ENCODE data around the gene LIPE.

The LIPE gene, protein sequence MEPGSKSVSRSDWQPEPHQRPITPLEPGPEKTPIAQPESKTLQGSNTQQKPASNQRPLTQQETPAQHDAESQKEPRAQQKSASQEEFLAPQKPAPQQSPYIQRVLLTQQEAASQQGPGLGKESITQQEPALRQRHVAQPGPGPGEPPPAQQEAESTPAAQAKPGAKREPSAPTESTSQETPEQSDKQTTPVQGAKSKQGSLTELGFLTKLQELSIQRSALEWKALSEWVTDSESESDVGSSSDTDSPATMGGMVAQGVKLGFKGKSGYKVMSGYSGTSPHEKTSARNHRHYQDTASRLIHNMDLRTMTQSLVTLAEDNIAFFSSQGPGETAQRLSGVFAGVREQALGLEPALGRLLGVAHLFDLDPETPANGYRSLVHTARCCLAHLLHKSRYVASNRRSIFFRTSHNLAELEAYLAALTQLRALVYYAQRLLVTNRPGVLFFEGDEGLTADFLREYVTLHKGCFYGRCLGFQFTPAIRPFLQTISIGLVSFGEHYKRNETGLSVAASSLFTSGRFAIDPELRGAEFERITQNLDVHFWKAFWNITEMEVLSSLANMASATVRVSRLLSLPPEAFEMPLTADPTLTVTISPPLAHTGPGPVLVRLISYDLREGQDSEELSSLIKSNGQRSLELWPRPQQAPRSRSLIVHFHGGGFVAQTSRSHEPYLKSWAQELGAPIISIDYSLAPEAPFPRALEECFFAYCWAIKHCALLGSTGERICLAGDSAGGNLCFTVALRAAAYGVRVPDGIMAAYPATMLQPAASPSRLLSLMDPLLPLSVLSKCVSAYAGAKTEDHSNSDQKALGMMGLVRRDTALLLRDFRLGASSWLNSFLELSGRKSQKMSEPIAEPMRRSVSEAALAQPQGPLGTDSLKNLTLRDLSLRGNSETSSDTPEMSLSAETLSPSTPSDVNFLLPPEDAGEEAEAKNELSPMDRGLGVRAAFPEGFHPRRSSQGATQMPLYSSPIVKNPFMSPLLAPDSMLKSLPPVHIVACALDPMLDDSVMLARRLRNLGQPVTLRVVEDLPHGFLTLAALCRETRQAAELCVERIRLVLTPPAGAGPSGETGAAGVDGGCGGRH

DNA sequence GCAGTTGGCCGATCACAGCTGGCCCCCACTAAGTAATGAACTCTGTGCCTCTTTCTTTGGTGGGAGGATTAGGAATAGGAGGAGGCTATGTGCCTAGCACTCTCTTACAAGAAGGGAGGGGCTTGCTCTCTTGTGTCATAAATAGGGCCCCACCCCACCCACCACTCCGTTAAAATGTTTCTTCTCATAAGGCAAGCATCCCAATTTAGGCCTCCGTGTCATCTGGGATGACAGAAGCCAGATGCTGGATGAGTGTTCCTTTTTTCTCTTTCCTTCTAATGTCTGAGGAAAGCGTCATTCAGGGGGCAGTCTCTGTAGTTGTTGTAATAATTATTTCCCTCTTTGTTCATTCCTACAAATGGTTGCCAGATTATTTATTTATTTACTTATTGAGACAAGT lies at the start of gene LIPE:
Gene LIPE, minus strand, starts transcription at position 76 of the 400 bp plus-strand sequence. CDS start 239 bp downstream, outside the sequence.
- no peak within 1 kb of the TSS for H3K4me3 ChIP-seq (ENCODE audit: low read depth, low read length)
- TF ChIP-seq, protein P1, sequence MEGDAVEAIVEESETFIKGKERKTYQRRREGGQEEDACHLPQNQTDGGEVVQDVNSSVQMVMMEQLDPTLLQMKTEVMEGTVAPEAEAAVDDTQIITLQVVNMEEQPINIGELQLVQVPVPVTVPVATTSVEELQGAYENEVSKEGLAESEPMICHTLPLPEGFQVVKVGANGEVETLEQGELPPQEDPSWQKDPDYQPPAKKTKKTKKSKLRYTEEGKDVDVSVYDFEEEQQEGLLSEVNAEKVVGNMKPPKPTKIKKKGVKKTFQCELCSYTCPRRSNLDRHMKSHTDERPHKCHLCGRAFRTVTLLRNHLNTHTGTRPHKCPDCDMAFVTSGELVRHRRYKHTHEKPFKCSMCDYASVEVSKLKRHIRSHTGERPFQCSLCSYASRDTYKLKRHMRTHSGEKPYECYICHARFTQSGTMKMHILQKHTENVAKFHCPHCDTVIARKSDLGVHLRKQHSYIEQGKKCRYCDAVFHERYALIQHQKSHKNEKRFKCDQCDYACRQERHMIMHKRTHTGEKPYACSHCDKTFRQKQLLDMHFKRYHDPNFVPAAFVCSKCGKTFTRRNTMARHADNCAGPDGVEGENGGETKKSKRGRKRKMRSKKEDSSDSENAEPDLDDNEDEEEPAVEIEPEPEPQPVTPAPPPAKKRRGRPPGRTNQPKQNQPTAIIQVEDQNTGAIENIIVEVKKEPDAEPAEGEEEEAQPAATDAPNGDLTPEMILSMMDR (IDR thresholded peaks at IDR 0.05; ENCODE audit: borderline replicate concordance, insufficient read depth, low read depth, low read length), result no peak

DNA sequence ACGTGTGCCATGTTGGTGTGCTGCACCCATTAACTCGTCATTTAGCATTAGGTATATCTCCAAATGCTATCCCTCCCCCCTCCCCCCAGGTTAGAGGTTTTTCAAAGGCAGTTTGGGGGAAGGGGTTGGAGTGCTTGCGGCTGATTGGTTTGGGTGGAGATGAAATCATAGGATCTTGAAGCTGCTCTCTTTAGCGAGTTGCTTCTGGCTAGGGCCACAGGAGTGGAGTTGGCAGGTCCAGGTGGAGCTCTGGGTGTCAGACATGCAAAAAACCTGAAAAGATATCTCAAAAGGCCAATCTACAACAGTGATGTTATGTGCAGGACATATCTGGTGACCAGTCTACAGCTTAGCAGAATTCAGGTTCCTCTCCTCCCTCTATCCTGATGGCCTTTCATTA lies 48.2 kb upstream of the LIPE start:
- no peak overlapping the region for H3K4me3 ChIP-seq (ENCODE audit: low read depth, low read length)
- TF ChIP-seq, protein P1 (IDR thresholded peaks at IDR 0.05; ENCODE audit: borderline replicate concordance, insufficient read depth, low read depth, low read length), result no peak

DNA sequence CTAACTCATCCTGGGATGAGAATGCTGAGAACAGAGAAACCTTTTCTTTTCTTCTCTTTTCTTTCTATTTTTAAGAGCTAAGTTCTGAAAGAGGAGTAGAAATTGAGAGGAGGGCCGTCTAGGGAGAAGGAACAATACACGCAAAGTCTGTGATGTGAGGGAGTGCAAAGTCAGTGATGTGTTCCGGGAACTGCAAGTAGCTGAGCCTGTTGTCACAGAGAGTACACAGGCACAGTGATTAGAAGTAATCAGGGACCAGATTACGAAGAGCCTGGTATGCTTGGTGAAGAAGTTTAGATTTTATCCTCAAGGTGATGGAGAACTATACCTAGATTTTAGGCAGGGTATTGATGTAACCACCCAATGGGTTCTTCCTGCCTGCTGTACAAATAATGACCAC lies 47.6 kb upstream of the LIPE start:
- no peak overlapping the region for H3K4me3 ChIP-seq (ENCODE audit: low read depth, low read length)
- TF ChIP-seq, protein P1 (IDR thresholded peaks at IDR 0.05; ENCODE audit: borderline replicate concordance, insufficient read depth, low read depth, low read length), result no peak

DNA sequence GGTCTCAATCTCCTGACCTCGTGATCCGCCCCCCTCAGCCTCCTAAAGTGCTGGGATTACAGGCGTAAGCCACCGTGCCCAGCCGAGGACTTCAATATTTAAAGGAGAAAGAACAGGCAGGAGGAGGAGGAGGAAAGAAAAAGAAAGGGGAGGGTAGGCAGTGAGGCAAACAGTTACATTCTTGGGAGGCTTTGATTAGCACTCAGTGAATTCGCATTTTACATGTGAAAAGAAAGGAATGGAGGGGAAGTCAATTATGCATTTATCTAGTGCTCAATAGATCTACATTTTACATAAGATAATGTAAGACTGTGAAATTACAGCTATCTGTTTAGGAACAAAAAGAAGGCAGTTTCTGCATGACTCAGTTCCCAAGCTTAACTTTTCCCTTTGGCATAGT lies 46.5 kb upstream of the LIPE start:
- TF ChIP-seq, protein P1 (IDR thresholded peaks at IDR 0.05; ENCODE audit: borderline replicate concordance, insufficient read depth, low read depth, low read length), result no peak
- no peak overlapping the region for H3K4me3 ChIP-seq (ENCODE audit: low read depth, low read length)

DNA sequence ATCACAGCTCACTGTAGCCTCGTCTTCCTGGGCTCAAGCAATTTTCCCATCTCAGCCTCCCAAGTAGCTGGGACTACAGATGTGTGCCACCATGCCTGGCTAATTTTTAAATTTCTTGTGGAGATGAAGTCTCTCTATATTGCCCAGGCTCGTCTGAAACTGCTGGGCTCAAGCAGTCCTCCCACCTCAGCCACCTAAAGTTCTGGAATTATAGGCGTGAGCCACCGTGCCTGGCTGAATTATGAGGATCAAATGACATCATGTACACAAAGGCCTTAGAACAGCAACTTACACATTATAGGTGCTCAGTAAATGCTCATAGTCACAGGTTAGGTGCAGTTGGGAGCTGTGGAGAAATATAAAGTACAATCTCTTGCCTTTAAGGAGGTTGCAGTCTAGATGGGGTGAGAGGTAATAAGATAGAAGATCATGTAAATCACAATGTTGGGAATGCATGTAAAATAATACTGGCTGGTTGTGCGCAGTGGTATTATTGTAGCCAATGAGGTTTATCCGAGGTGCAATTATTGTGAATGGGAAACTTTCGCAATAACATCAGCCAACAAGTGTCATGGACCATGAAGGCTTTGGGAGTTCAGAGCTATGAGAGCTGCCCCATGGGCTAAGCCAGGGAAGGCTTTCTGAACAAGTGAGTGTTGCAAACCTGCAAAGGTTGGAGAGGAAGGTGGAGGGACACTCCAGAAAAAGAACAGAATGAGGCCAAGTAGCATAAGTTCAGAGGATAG lies 45.4 kb upstream of the LIPE start:
- no peak overlapping the region for H3K4me3 ChIP-seq (ENCODE audit: low read depth, low read length)
- TF ChIP-seq, protein P1 (IDR thresholded peaks at IDR 0.05; ENCODE audit: borderline replicate concordance, insufficient read depth, low read depth, low read length), result no peak

DNA sequence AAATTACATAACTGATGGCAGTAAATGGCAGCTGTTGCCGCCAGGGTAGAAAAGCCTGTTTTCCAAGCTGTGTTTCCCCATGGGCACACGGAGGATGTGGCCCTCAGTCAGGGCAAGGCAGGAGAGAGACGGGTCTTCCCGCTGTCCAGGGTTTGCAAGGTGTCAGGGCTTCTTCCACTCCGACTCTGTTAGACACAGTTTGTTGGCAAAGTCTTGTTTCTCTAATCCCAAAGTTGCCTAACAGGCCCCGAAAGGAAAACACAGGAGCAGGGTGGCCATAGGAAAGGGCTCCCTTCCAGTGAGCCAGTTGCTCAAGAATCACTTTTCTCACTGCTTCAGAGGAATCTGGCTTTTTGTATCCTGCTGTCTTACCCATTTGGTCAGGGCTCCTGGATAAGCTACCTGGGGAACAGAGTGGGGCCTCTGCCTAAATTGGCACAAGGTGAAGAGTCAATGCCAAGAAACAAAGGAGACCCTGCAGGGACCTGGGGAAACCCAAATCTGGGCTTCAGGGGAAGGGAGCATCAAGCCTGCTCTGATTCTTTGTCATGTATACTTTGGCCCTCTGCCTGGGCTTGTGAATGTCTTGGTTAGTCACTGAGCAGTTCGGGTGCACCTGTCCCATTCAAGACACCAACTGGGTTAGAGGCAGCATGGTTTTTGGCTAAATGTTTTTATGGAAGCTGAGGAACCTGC lies 44.5 kb upstream of the LIPE start:
- no peak overlapping the region for H3K4me3 ChIP-seq (ENCODE audit: low read depth, low read length)
- TF ChIP-seq, protein P1 (IDR thresholded peaks at IDR 0.05; ENCODE audit: borderline replicate concordance, insufficient read depth, low read depth, low read length), result no peak

All from GM12875 (cell line).